ENCODE results near the gene DGKG.

The DGKG gene

DNA sequence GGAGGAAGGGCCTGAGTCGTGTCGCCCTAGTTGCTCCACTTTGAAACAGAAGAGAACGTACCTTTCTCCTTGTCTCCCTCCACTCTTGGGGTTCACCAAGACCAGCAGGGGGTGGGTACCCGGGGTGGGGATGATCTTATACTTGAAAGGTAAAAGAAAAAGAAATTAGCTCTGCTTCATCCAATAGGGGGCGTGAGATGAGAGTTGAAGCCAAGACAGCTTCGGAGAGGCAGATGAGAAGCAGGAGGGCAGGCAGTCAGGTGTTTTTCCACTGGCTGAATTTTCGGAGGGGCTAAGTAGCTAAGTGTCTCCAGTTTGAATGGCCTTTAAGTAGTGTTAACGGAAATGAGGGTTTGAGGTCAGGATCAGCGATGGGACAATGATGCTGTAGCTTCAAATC is 100.4 kb downstream of the DGKG start:
- Histone ChIP-seq H3K4me1 (ENCODE audit: insufficient read depth, low read length, poor library complexity, severe bottlenecking) (peaks cover 5% of the 10 kb centered on the region), H3F3A (ENCODE audit: low read depth) (no peaks in the 10 kb centered on the region), H3K4me2 (ENCODE audit: low read depth, low read length, poor library complexity, severe bottlenecking) (no peak overlapping the region), H3K9me2 (replicated peaks; ENCODE audit: low read depth, low read length) (no peaks in the 10 kb centered on the region), H3K79me2 (ENCODE audit: insufficient read depth, low read length) (no peaks in the 10 kb centered on the region), H3K4me3 (ENCODE audit: low read length, poor library complexity, severe bottlenecking) (no peak overlapping the region), H3K9ac (ENCODE audit: low read depth, low read length, poor library complexity, severe bottlenecking) (no peak overlapping the region), H3K9me3 (ENCODE audit: insufficient read depth, low read depth, low read length) (no peaks in the 10 kb centered on the region), H2AFZ (ENCODE audit: low read length) (no peak overlapping the region), H3K27me3 (ENCODE audit: insufficient read depth, low read length, poor library complexity, severe bottlenecking) (no peaks in the 10 kb centered on the region), H3K36me3 (ENCODE audit: insufficient read depth, low read length) (no peaks in the 10 kb centered on the region), H4K20me1 (ENCODE audit: insufficient read depth, low read length, poor library complexity, severe bottlenecking) (no peaks in the 10 kb centered on the region)
- TF ChIP-seq, protein P1, sequence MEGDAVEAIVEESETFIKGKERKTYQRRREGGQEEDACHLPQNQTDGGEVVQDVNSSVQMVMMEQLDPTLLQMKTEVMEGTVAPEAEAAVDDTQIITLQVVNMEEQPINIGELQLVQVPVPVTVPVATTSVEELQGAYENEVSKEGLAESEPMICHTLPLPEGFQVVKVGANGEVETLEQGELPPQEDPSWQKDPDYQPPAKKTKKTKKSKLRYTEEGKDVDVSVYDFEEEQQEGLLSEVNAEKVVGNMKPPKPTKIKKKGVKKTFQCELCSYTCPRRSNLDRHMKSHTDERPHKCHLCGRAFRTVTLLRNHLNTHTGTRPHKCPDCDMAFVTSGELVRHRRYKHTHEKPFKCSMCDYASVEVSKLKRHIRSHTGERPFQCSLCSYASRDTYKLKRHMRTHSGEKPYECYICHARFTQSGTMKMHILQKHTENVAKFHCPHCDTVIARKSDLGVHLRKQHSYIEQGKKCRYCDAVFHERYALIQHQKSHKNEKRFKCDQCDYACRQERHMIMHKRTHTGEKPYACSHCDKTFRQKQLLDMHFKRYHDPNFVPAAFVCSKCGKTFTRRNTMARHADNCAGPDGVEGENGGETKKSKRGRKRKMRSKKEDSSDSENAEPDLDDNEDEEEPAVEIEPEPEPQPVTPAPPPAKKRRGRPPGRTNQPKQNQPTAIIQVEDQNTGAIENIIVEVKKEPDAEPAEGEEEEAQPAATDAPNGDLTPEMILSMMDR (conservative IDR thresholded peaks at IDR 0.05; ENCODE audit: low read length), result peak; percentile 63
- TF ChIP-seq EZH2phosphoT487 (IDR thresholded peaks at IDR 0.05; ENCODE audit: borderline replicate concordance), result no peak

DNA sequence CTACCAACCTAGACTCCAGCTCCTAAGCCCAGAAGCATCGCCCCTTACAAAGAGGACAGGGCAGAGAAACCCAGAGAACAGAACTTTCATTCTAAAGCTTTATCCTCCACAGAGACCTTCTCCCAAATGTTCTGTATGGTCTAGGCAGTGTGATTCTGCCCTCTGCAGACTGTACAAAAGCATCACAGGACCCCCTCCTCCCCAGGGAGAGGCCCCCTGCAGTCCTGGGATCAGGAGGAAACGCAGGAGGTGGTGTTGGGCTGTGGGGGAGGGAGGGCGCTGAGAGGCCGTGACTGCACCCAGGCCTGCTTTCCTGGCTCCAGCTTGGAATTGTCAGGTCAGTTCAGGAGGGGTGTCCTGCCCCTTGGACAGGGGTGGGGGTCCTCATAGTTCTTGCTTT is 101.3 kb downstream of the DGKG start:
- H3K9me3 ChIP-seq (ENCODE audit: insufficient read depth, low read depth, low read length), result no peaks in the 10 kb centered on the region
- no peak overlapping the region for H3K9ac ChIP-seq (ENCODE audit: low read depth, low read length, poor library complexity, severe bottlenecking)
- H3K4me1 ChIP-seq (ENCODE audit: insufficient read depth, low read length, poor library complexity, severe bottlenecking), result peaks cover 5% of the 10 kb centered on the region
- no peaks in the 10 kb centered on the region for H4K20me1 ChIP-seq (ENCODE audit: insufficient read depth, low read length, poor library complexity, severe bottlenecking)
- H3K9me2 ChIP-seq (replicated peaks; ENCODE audit: low read depth, low read length), result no peaks in the 10 kb centered on the region
- no peak overlapping the region for H2AFZ ChIP-seq (ENCODE audit: low read length)
- H3K27me3 ChIP-seq (ENCODE audit: insufficient read depth, low read length, poor library complexity, severe bottlenecking), result no peaks in the 10 kb centered on the region
- no peaks in the 10 kb centered on the region for H3F3A ChIP-seq (ENCODE audit: low read depth)
- no peaks in the 10 kb centered on the region for H3K79me2 ChIP-seq (ENCODE audit: insufficient read depth, low read length)
- no peak overlapping the region for H3K4me3 ChIP-seq (ENCODE audit: low read length, poor library complexity, severe bottlenecking)
- TF ChIP-seq, protein P1 (conservative IDR thresholded peaks at IDR 0.05; ENCODE audit: low read length), result peak; percentile 27; the same call in 1 of the 2 replicates
- TF ChIP-seq EZH2phosphoT487 (IDR thresholded peaks at IDR 0.05; ENCODE audit: borderline replicate concordance), result no peak
- no peaks in the 10 kb centered on the region for H3K36me3 ChIP-seq (ENCODE audit: insufficient read depth, low read length)
- H3K4me2 ChIP-seq (ENCODE audit: low read depth, low read length, poor library complexity, severe bottlenecking), result no peak overlapping the region

DNA sequence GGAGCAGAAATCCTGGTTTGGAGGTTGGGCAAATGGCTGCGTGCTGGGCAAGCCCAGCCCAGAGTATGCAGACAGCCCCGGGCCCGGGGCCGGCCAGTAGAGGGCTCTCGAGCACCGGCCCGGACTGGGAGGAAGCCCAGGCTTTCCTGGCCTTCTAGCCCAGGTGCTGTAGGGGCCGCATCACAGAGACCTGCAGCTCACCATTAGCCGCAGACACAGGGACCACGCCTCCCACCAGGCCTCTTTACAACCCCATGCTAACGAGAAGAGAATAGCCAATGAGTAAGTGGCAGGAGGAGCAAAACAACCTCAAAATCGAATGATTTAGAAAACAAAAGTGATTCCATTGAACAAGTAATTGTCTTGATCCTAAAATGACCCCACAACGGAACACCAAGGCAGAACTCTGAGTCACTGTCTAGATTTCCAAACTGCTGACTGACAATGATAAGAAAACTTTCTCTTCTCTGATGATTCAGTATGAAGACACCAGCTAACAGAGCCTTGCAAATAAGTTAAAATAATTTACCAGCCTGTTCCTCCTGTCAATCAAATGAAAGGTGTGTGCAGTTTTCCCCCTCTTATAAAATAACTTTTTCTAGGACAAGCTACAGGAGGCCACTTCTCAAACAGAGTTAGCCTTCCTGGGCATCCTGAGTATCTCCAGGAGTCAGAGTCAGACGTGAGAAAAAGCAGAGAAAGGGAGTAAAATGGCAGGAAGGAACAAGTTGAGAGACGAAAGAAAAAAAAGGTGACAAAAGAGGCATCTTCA is 102.2 kb downstream of the DGKG start:
- H4K20me1 ChIP-seq (ENCODE audit: insufficient read depth, low read length, poor library complexity, severe bottlenecking), result no peaks in the 10 kb centered on the region
- H3K27me3 ChIP-seq (ENCODE audit: insufficient read depth, low read length, poor library complexity, severe bottlenecking), result no peaks in the 10 kb centered on the region
- H3K9me3 ChIP-seq (ENCODE audit: insufficient read depth, low read depth, low read length), result no peaks in the 10 kb centered on the region
- H3K4me3 ChIP-seq (ENCODE audit: low read length, poor library complexity, severe bottlenecking), result no peak overlapping the region
- H3K79me2 ChIP-seq (ENCODE audit: insufficient read depth, low read length), result no peaks in the 10 kb centered on the region
- H3K4me2 ChIP-seq (ENCODE audit: low read depth, low read length, poor library complexity, severe bottlenecking), result peak overlapping the region; percentile 42
- H3K9me2 ChIP-seq (replicated peaks; ENCODE audit: low read depth, low read length), result no peaks in the 10 kb centered on the region
- H2AFZ ChIP-seq (ENCODE audit: low read length), result peak overlapping the region; percentile 82
- TF ChIP-seq, protein P1 (conservative IDR thresholded peaks at IDR 0.05; ENCODE audit: low read length), result peak; percentile 95
- no peak for TF ChIP-seq EZH2phosphoT487 (IDR thresholded peaks at IDR 0.05; ENCODE audit: borderline replicate concordance)
- peaks cover 5% of the 10 kb centered on the region for H3K4me1 ChIP-seq (ENCODE audit: insufficient read depth, low read length, poor library complexity, severe bottlenecking)
- H3K9ac ChIP-seq (ENCODE audit: low read depth, low read length, poor library complexity, severe bottlenecking), result no peak overlapping the region
- no peaks in the 10 kb centered on the region for H3F3A ChIP-seq (ENCODE audit: low read depth)
- H3K36me3 ChIP-seq (ENCODE audit: insufficient read depth, low read length), result no peaks in the 10 kb centered on the region
